DND-41 (cell line): Measurements from ENCODE around the gene TMEM248.
"Not testable (repeated sequence)": the region's sequence is repeated elsewhere in the genome, so short reads cannot be mapped to it uniquely, and the experiment has no call there.

Experiments used
- CTCF ChIP-seq: IDR thresholded peaks from 2 replicates; pipeline ENCODE4 v1.5.1; 2012; ENCODE audit warnings: borderline replicate concordance, low read length, moderate library complexity, mild to moderate bottlenecking; ENCODE audit not compliant: poor library complexity, severe bottlenecking; ENCODE audit errors: extremely low read depth
- EZH2 ChIP-seq: IDR thresholded peaks from 3 replicates; pipeline ENCODE4 v1.6.1; 2012; ENCODE audit warnings: borderline replicate concordance, low read depth, mild to moderate bottlenecking, moderate library complexity, low read length, inconsistent platforms; ENCODE audit not compliant: severe bottlenecking

DNA sequence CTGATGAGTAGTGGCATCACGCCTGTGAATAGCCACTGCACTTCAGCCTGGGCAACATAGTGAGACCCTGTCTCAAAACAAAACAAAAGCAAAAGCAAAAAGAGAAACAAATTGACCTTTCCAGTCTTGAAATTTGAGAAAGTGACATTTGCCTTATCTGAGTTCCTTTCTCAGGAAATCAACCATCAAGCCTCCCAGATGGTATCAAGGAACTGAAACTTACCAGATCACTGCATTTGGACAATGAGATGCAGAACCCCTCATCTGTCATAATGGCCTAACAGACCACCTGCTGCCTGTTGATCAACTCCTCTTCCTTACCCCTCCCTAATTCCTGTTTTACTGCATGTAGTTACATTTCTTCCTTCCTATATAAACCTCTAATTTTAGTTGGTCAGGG lies 59.3 kb downstream of the TMEM248 start:
- TF ChIP-seq CTCF, EZH2: not testable (repeated sequence)
